IPS-18c (cell line): ENCODE data around the gene MED13L.

ENCODE experiments used
- H3K4me3 ChIP-seq: 2 replicates; pipeline ENCODE4 v1.7.0; 2013; ENCODE audit warnings: low read depth, mild to moderate bottlenecking, low read length, moderate library complexity; ENCODE audit not compliant: insufficient read depth
- H3K9me3 ChIP-seq: one replicate; pipeline ENCODE4 v1.6.1; 2013; ENCODE audit warnings: mild to moderate bottlenecking, low read length, moderate library complexity; ENCODE audit not compliant: control insufficient read depth, insufficient read depth

MED13L gene

DNA sequence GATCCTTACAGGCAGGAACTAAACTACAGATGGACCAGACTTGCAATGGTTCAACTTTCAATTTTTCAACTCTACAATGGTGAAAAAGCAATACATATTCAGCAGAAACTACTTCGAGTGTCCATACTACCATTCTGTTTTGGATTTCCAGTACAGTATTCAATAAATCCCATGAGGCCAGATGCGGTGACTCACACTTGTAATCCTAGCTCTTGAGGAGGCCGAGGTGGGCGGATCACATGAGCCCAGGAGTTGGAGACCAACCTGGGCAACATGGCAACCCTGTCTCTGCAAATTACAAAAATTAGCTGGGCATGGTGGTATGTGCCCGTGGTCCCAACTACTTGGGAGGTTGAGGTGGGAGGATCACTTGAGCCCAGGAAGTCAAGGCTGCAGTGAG, 336.1 kb downstream of the MED13L start:
- H3K4me3 ChIP-seq = no peak overlapping the region
- no peaks in the 10 kb centered on the region for H3K9me3 ChIP-seq

DNA sequence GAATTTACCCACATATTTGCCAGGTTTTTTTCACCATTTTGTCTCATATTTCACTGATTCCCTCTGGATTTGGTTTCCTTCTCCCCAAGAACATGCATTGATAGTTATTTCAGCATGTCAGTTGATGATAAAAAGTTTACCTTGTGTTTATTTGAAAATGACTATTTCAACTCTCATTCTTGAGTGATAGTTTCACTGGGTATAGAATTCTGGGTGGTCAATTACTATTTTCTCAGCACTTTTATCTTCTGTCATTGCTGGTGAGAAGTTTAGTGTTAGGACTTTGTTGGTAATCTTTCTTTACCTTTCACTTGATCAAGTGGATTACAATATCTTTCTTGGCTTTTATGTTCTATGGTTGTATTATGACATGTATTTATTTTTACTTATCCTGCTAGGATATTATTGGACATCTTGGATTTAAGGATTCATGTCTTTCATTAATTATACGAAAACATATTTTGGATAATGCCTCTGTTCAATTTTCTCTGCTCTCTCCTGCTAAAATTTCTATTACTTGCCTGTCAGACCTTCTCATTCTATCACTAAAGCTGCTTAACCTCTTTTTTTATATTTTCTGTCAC, 338.6 kb downstream of the MED13L start:
- Histone ChIP-seq H3K4me3 (no peak overlapping the region), H3K9me3 (no peaks in the 10 kb centered on the region)

DNA sequence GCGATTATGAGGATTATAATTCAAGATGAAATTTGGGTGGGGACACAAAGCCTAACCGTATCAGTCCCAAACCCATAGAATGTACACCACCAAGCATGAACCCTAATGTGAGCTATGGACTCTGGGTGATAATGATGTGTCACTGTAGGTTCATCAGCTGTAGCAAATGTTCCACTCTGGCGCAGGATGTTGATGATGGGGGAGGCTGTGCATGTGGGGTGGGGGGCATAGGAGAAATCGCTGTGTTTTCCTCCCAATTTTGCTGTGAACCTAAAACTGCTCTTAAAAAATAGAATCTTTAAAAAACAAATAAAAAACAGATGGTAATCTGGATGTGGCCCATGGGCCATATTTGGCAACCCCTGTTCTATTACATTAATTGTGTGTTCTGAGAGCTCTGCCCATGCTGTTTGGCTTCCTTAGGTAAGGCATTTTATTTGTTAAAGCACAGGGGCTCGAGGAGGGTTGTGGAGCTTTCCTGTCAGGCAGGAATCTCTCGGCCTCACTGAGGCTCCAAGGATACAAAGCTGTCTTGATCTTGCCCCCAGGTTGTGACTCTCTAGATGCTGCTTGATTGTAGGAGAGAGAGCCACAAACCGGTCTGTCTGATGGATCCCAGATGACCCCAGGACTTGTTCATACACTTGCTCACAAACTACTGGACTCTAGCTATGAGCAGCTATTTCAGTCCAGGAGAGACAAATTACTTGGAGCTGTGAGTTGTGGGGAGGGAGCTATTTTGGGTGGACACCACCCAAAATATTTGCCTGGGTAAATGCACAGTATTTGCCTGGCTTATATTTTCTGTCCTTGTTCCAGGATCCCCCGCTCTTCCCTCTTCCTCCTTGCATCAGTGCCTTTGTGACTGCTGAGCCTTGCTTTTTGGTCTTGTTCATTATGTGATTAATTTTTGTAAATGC, 340.2 kb downstream of the MED13L start:
- no peak overlapping the region for H3K4me3 ChIP-seq
- H3K9me3 ChIP-seq = no peaks in the 10 kb centered on the region

DNA sequence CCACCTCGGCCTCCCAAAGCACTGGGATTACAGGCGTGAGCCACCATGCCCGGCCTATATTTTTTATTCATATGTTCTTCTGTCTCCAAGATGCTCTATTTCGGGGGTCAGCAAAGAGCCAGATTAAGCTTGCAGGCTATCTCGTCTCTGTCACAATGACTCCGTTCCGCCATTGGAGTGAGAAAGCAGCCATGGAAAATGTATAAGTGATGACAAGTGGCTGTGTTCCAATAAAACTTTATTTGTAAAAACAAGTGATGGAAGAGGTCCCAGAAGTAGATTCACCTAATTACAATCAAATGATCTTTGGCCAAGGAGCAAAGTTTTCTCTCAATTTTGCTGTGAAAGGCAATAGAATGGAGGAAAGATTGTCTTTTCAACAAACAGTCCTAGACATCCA, 342.6 kb downstream of the MED13L start:
- Histone ChIP-seq H3K9me3 (no peaks in the 10 kb centered on the region), H3K4me3 (no peak overlapping the region)

DNA sequence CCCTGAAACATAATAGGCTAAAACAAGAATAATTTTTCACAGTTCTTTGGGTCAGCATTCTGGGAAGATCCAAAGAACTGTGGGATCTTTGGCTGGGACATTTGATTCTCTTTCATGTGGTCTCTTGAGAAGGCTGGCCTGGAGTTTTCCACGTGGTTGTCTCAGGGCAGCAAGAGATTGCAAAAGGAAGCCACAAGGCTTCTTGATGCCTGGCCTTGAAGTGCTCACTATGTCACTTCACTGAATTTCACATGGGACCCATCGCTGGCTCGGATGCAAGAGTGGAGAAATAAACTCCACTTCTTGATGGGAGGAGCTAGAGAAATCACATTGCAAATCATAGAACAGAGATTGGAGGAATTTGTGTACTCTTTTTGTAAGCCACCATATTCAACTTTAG, 343.4 kb downstream of the MED13L start:
- H3K4me3 ChIP-seq = no peak overlapping the region
- H3K9me3 ChIP-seq = no peaks in the 10 kb centered on the region

DNA sequence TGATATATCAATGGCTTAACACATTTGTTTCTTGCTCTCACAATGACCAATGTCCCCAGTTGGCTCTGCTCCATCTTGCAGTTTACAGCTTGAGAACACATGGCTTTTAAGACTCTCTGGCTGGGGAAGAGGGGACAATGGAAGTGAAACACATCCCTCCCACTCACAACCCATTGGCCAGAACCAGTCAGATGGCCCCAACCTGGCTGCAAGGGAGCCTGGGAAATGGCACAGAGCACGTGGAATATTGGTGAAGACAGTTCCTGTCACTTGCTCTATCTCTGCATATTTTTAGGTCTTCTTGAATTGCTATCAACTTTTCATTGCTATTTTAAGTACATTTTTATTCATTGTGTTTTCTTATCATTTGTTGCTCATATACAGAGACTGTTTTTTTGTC, 345.4 kb downstream of the MED13L start:
- Histone ChIP-seq H3K4me3 (no peak overlapping the region), H3K9me3 (no peaks in the 10 kb centered on the region)

DNA sequence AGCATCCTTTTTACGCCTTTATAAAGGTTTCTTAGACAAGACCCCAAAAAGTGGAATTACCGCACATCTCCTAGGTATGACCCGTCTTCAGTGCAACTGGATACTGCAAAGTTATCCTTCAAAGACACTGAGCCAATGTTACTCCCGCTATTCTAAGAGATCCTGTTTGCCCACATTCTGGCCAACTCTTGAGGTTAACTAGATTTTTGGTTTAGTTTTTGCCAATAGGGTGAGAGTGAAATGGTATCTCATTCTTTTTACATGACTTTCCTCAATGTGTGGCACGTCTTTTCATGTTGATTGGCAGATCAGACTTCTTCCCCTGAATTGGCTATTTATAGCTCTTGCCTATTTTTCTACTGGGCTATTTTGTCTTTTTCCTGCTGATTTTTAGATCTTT, 347.2 kb downstream of the MED13L start:
- Histone ChIP-seq H3K9me3 (no peaks in the 10 kb centered on the region), H3K4me3 (no peak overlapping the region)

DNA sequence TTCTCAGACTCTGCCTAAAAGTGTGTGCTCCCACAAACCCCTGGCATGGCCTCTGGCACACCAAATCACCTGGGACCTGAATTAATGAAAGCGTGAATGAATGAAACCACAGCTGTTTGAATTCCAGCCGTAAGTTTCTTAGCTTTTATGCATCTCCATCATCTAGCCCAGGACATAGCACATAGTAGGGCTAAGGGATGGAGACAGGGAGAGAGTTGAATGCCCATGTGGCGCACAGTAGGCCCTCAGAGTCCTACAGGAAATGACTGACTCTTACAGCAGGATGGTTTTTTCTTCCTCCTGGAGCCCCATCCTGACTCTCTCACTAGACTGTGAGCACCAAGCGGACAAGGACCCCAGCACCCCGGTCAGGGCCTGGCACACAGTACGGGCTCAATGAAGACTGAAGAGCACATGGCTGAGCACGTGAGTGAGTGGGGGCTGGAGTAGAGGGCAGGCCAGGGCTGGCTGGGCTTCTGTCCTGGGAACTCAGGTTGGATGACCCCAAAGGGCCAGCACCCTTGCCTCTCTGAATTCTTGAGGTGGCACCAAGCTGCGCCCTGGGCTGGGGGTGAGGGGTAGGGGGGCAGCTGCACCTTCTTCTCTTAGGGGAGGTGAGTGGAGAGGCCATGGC, 351.3 kb downstream of the MED13L start:
- peaks cover 5% of the 10 kb centered on the region for H3K9me3 ChIP-seq
- no peak overlapping the region for H3K4me3 ChIP-seq

DNA sequence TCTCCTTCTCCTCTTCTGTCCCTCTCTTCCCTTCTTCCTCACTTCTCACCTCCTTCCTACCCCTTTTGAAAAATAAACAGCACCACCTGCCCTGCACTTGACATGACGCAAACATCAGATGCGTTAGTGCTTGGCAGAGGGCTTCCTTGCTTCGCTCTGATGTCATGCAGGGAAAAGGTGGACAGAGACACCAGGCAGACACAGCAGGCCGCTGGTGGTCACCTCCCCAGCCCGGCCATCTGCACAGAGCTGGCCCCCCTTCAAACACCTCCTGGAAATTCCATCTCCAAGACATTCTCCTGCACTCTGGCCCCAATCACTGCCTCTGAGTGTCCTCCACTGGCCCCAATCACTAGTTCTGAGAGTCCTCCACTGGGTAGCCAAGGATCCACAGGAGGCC, 353.6 kb downstream of the MED13L start:
- no peak overlapping the region for H3K4me3 ChIP-seq

DNA sequence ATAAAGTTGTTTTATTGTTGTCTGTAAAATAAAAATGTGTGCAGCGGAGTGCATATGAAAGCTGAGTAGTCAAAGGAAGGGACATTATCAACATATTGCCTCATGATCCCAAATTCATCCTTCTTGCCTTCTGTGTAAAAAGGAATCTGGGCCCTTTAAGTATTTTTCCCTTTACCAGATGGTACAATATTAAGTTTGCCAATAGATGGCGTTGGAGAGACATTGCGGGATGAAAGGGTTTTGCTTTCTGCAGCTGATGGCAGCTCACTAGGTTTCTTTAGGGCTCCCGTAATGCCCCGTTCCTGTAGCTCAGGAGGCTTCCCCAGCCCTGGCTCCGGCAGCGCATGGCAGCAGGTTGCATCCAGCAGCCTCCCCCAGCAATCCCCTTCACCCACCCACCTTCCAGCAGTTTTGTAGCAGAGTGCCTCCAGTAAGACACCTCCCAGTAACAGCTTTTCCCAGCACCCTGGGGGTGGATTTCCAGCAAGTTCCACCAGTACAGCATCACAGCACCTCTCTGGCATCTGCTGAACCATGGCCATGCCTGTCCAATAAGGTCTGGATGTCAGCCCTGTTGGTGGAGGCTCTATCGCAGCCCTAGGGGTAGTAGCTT, 354.4 kb downstream of the MED13L start:
- Histone ChIP-seq H3K4me3 (no peak overlapping the region), H3K9me3 (peaks cover 5% of the 10 kb centered on the region)

More for the DNA sequence above, 353.6 kb downstream of the MED13L start:
- H3K9me3 ChIP-seq = peaks cover 5% of the 10 kb centered on the region

DNA sequence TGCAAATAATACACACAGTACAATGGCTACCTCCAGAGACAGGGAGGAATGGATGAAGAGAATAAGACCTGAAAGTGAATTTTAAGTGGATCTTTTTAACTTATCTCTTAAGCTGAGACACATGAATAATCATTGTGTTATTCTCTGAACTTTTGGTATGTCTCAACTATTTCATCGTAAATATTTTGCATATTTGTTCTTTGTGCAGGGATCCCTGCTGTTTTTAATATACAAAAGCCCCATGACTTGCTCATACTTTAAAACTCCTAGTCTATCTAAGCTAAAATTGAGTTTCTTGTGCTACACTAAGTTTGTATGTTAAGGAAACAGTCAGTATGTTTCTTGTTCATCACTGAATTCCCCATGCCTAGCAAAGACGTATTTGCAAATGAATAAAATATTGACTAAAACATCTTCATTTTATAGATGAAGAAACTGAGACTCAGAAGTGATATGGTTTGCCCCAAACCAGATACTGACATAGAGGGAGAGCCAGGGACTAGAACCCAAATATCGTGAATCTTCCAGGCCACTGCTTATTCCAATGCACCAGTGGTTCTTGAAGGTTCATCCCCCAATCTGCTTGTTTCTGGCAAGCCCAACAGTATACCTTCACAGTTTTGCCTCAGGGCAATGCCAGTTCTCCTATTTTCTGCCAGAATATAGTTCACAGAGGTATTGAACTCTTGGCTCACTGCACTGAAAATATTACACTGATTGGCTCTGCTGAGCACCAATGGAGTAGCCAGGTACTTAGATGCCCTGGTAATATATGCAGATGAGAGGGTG, 356.9 kb downstream of the MED13L start:
- H3K9me3 ChIP-seq = peaks cover 5% of the 10 kb centered on the region
- H3K4me3 ChIP-seq = no peak overlapping the region

DNA sequence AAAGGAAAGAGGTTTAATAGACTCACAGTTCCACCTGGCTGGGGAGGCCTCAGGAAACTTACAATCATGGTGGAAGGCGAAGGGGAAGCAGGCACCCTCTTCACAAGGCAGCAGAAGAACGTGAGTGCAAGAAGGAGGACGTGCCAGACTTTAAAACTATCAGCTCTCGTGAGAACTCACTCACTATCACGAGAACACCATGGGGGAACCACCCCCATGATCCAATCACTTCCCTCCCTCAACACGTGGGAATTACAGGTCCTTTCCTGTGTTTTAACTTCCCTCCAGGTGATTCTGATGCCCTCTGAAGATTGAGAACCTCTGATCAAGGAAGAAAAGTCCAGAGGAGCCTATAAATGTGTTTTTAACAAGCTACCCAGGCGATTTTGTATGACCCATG, 358.7 kb downstream of the MED13L start:
- Histone ChIP-seq H3K4me3 (no peak overlapping the region), H3K9me3 (peaks cover 5% of the 10 kb centered on the region)

DNA sequence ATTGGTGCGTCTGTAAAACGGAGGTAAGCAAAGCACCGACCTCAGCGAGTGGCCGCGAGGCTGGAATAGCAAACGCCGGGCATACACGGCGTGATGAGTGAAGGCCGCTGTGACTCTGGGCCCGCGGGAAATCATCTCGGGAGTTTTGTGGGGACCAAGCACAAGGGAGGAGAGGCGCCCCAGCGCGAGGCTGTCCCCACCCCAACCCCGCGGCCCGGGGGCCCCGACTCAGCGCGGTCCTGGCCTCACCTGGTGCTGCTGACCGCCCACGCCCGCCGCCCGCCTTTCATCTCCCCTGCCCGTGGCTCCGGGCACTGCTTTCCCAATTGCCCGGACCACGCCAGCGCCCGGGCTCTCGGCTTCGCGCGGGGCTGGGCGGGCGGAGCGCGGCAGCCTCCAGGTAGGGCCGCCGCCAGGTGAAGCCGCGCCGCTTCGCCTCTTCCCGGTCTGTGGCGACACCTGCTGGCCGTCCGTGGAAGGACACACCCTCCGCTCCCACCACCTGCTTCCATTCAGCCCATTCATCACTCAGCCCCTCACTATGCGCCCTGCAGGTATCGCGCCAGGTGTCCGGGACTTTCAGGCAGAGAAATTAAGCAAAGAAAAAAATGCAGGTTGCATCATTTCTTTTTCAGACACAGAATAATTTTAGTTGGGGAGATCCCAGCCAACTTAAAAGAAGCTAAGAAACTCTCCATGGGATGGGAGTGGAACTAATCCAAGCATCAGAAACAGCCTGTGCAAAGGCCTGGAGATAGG, 360.4 kb downstream of the MED13L start:
- peak overlapping the region; percentile 21; the same call in 1 of the 2 replicates for H3K4me3 ChIP-seq

DNA sequence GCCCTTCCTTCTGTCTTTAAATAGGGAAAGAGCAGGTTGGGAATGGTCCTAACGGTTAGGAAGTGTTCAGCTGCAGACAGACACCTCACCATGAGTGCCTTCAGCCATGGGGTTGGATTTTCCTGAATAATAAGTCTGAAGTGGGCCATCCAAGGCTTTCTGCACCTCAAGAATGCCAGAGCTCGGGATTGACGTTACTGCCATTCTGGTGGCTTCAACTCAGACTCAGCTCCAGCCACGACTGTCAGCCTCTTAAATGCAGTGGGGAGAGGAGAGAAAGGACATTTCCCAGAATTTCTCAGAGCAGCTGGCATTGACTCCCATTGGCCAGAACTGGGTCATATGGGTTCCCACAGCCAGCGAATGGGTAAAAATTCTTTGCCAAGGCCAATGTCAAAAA, 363.4 kb downstream of the MED13L start:
- H3K9me3 ChIP-seq = no peaks in the 10 kb centered on the region
- no peak overlapping the region for H3K4me3 ChIP-seq

More for the DNA sequence above, 360.4 kb downstream of the MED13L start:
- H3K9me3 ChIP-seq = peaks cover 3% of the 10 kb centered on the region

DNA sequence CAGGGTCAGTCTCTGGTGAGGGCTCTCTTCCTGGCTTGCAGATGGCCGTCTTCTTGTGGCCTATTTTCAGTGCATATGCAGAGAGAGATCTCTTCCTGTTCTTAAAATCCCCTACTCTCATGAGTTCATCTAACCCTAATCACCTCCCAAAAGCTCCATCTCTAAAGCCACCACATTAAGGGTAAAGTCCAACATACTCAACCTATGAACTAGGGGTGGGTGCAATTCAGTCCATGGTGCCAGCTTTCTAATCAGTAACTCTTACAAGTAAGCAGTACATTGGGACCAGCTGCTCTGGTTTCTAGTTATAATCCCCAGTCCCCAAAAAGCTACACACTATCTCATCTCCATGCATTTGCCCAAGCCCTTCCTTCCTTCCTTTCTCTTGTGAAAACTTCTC, 365.1 kb downstream of the MED13L start:
- no peaks in the 10 kb centered on the region for H3K9me3 ChIP-seq
- H3K4me3 ChIP-seq = no peak overlapping the region

DNA sequence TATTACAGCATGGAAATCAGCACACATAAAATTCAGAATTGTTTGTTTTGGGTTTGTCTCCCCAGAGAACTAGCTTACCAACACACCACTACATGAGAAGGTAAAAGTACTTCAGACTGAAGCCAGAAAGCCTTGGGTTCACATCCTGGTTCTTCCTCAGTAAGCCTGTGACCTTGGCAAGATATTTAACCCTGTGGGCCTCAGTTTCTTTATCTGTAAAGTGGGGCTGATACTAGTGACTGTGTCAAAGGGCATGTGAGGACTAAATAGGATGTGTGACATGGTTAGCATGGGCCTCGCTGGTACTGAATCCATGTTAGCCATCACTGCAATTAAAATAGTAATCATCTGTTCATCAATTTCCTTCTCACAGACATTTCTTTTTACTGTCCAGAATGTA, 366.1 kb downstream of the MED13L start:
- no peak overlapping the region for H3K4me3 ChIP-seq
- no peaks in the 10 kb centered on the region for H3K9me3 ChIP-seq
